GM19328 (cell line): ENCODE measurements around the gene IRAK4.

Source experiments
- ATAC-seq: cut with Tn5 transposase; IDR thresholded peaks from one replicate; pipeline ENCODE4 v1.9.1; 2021; ENCODE audit warnings: mild to moderate bottlenecking, moderate library complexity; ENCODE audit not compliant: unreplicated experiment

The IRAK4 gene

DNA sequence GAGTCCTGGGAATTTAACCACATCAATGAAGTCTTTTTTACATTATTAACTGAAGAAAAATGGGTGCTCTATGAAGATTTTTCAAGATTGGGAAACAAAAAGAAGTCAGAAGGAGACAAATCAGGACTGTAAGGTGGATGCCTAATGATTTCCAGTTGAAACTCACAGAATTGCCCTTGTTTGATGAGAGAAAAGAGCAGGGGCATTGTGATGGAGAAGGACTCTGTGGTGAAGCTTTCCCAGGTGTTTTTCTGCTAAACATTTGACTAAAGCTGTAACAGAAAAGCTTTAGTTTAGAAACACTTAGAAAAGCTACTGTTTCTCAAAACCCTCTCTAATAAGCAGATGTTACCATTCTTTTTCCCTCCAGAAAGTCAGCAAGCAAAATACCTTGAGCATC, 5.8 kb downstream of the IRAK4 start:
- no peak for ATAC-seq

- no peak for ATAC-seq
Measured at GRCh38 chr12:43766291-43766690, 7.5 kb downstream of the IRAK4 start.

GRCh38 chr12:43776498-43776897, 17.7 kb downstream of the IRAK4 start:
- ATAC-seq, result no peak

GRCh38 chr12:43786899-43787693, 28.3 kb downstream of the IRAK4 start:
- ATAC-seq, result no peak

DNA sequence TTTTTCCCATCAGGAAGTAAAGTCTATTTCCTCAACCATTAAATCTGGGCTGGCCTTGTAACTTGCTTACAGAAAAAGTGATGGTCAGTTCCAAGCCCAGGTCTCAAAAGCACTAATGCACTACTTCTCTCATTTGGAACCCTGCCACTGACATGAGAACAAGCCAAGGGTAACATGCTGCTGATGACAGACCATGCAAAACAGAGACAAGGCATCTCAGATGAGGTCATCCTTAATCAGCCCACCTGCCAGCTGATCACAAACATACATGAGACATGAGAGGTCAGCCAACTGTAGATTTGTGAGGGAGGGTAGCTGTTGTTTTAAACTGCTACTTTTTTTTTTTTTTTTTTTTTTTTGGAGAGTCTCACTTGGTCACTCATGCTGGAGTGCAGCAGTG, 31.2 kb downstream of the IRAK4 start:
- ATAC-seq, result no peak

GRCh38 chr12:43795716-43796280, 37.0 kb downstream of the IRAK4 start:
- ATAC-seq, result no peak

- ATAC-seq, result no peak
Measured at GRCh38 chr12:43797561-43798217, 38.9 kb downstream of the IRAK4 start.

DNA sequence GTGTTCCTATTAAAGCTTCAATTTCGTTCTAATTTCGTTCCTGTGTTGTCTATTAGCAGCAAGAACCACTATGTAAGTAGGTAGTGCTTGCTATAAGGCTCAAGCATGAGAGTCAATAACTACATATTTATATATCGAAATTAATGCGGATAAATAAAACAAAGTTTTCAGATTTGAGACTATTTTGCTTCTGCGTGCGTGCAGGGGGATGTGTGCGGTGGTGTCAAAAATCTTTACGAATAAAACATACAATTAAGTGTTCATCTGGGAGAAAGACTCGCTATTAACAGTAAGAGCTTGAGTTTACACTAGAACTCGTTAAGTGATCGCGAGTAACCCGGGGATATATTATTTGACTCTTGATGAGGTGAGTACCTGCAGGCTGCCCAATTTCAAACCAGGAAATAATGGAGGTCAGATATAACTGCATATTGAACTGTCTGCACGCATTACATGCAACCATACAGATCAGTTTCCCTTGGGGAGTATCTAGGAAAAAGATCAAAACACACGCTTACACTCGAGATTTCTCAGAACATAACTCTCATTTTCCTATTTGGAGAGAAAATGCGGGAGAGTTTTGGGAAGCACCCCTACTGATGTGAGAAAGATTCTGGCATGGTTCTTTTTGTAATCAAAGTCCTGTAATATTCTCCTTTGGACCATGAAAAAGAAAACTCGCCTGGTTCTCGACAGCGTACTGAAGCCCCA, 46.6 kb downstream of the IRAK4 start:
- no peak for ATAC-seq

- peak; percentile 95 for ATAC-seq
Measured at GRCh38 chr12:43805860-43806736, 47.3 kb downstream of the IRAK4 start, which contains the start of gene TWF1. TSS of gene TWF1 (minus strand) at chr12:43806317. CDS start at chr12:43806245, 72 bp downstream.

- no peak for ATAC-seq
Measured at GRCh38 chr12:43806737-43807072, 48.0 kb downstream of the IRAK4 start.

DNA sequence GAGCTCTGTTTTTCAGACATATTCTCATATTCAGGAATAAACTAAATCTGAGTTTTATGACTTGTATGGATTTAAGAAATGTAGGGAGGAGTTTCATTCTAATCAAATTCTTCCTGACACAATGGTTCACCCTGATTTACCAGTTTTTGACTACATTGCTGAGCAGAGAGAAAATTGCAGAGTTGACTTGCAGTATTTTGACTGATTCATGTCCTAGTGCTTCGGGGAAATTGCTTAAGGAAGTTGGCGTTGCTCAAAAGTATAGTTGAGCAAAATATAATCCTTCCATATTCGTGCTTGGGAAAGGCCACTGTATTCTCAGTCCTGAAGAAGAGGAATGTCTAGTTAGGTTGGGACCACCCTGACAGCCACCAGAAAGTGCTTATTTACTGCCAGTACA, 48.6 kb downstream of the IRAK4 start:
- ATAC-seq, result no peak

DNA sequence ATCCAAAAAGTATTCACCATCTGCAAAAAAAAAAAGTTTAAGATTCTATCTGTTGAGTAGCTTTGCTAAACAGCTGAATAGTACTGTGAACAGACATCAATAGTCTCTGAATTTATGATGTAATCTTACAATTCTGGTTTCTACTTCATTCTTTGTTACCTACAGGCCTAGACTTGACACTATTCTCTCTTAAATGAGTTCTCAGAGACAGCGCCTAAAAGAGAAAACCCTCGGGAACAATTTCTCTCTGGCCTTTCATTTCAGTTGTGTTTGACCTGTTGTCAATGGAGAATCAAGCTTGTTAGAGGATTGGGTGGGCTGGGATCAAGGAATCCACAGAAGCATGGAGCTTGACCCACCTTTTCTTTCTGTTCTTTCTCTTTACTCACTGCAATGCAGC, 53.3 kb downstream of the IRAK4 start:
- no peak for ATAC-seq

- ATAC-seq, result no peak
Measured at GRCh38 chr12:43812926-43813325, 54.2 kb downstream of the IRAK4 start.

DNA sequence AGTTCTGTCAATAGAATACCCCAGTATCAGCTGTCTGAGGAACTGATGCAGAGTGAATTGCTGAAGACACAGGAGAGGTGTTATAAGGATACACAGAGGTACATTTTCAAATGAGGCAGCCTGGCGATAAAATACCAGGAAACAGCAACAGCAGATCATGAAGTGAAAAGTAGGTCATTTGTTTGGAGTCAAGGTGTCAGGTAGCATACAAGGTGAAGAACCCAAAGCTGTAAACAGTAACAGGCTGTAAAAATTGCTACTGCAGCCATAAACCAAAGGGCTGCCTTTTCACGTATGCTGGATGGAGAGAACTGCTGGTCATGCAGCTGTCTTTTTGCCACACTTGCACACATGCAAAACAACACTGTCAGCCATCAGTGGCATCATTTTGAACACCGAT, 56.7 kb downstream of the IRAK4 start:
- no peak for ATAC-seq

DNA sequence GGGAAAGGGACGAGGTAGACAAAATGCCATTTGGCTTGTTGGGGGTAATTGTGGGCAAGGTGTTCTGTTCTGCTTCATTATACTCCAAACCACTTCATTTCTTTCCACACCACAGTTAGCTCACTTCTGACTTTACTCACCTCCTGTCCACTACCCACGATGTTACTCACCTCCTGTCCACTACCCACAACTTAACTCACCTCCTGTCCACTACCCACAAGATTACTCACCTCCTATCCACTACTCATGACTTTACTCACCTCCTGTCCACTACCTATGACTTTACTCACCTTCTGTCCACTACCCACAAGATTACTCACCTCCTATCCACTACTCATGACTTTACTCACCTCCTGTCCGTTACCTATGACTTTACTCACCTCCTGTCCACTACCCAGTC, 57.4 kb downstream of the IRAK4 start:
- no peak for ATAC-seq

GRCh38 chr12:43824207-43824775, 65.5 kb downstream of the IRAK4 start:
- ATAC-seq, result no peak

GRCh38 chr12:43826681-43827080, 67.9 kb downstream of the IRAK4 start:
- ATAC-seq, result no peak

GRCh38 chr12:43827093-43827492, 68.3 kb downstream of the IRAK4 start:
- no peak for ATAC-seq

GRCh38 chr12:43832463-43833168, 73.9 kb downstream of the IRAK4 start:
- ATAC-seq, result no peak

GRCh38 chr12:43835264-43835655, 76.5 kb downstream of the IRAK4 start:
- ATAC-seq, result peak; percentile 10
